Activated CD8-positive, alpha-beta T cell treated with anti-CD3 and anti-CD28 coated beads for 36 hours (primary cell): ENCODE results near the gene DNHD1. TPM values are rescaled to one million over a fixed set of nuclear protein-coding genes. Genes with fewer than 3 reads are reported as not detected.

Source experiments
- ATAC-seq: fragments of 200-7000 bp; cut with Tn5 transposase; one replicate; pipeline ENCODE4 v1.10.0; 2021; ENCODE audit warnings: mild to moderate bottlenecking, moderate library complexity
- CTCF ChIA-PET: fragments of 350-600 bp; sonication (Branson Sonifier 250); formaldehyde crosslinking; loops from one replicate; lab custom pipeline; 2021; ENCODE audit warnings: antibody characterized with exemption; lab: Charles Lee
- POLR2A ChIA-PET: fragments of 350-600 bp; sonication (Branson Sonifier 250); formaldehyde crosslinking; loops from one replicate; lab custom pipeline; 2021; ENCODE audit warnings: antibody characterized with exemption; lab: Charles Lee
- DNase-seq: peaks from one replicate; pipeline ENCODE4 v3.0.0-alpha.2; 2020
- H3K27ac Mint-ChIP-seq: one replicate; pipeline ENCODE4 v1.8.0; 2021; ENCODE audit warnings: mild to moderate bottlenecking, mixed read lengths
- H3K27me3 Mint-ChIP-seq: one replicate; pipeline ENCODE4 v1.8.0; 2021; ENCODE audit warnings: mixed read lengths
- H3K36me3 Mint-ChIP-seq: one replicate; pipeline ENCODE4 v1.8.0; 2021; ENCODE audit warnings: low read depth, mixed read lengths
- H3K4me1 Mint-ChIP-seq: one replicate; pipeline ENCODE4 v1.8.0; 2021; ENCODE audit warnings: low read depth, mixed read lengths
- H3K4me3 Mint-ChIP-seq: one replicate; pipeline ENCODE4 v1.8.0; 2021; ENCODE audit warnings: mild to moderate bottlenecking, moderate library complexity, mixed read lengths
- H3K9me3 Mint-ChIP-seq: one replicate; pipeline ENCODE4 v1.8.0; 2021; ENCODE audit warnings: mixed read lengths
- intact Hi-C: fragments of 100-400 bp; cut with micrococcal nuclease; formaldehyde crosslinking; loops from one replicate; pipeline ENCODE4 v1.10.0; 2022
- total RNA-seq, 2 experiments: library from RNA; stranded (reverse); gene quantifications; one replicate each; pipeline ENCODE4 v1.2.3, GENCODE V29; 2021
- TF ChIP-seq, protein P1 (sequence below): fragments of 200-600 bp; IDR thresholded peaks from one replicate; pipeline ENCODE4 v1.8.0; 2022; ENCODE audit warnings: antibody characterized with exemption, mild to moderate bottlenecking

DNHD1 gene
- total RNA-seq, 2 experiments from 2014 or later = 27.5 to 28.2 TPM

DNA sequence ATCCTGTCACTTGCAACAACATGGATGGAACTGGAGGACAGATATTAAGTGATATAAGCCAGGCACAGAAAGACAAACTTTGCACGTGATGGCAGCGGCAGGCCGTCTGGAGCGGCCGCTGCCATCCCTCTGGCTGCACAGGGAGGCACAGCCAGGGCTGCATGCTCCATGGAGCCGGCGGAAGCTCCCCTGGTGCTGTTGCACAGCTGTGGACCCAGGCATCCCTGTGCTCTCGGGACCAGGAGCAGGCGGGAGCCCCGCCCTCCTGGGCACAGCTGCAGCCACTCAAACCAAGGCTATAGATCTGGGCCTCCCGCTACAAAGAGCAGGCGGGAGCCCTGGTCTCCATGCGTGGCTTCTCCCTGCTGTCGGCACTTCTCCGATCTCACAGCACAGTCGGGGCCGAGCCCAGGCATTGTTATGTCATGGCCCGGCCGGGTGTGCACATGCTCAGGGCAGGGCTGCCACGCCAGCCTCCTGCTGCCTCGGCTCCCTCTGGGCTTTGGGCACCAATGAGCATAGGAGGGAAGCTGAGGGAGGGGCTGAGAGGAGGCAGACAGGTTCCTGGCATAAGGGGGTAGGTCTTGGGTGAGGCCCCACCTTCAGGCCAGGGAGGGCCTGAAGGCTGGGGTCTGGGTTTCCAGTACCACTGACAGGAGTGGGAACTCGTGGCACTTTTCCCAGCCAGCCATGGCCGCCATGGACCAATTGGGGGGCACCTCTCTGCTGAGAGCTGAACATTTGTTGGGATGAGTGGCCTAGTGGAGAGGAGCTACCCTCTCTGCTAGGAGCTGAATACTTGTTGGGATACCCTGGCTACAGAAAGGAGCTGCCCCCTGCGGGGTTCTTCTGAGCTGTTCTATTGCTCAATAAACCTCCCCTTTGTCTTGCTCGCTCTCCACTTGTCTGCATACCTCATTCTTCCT lies 89.6 kb downstream of the DNHD1 start:
- H3K4me1 Mint-ChIP-seq = no peaks in the 10 kb centered on the region
- POLR2A ChIA-PET = interaction anchor here (1.4 kb wide), 1 partner anchor 9 kb away, joined by 5 read pairs; no protein-coding TSS in a partner anchor
- TF ChIP-seq, protein P1, sequence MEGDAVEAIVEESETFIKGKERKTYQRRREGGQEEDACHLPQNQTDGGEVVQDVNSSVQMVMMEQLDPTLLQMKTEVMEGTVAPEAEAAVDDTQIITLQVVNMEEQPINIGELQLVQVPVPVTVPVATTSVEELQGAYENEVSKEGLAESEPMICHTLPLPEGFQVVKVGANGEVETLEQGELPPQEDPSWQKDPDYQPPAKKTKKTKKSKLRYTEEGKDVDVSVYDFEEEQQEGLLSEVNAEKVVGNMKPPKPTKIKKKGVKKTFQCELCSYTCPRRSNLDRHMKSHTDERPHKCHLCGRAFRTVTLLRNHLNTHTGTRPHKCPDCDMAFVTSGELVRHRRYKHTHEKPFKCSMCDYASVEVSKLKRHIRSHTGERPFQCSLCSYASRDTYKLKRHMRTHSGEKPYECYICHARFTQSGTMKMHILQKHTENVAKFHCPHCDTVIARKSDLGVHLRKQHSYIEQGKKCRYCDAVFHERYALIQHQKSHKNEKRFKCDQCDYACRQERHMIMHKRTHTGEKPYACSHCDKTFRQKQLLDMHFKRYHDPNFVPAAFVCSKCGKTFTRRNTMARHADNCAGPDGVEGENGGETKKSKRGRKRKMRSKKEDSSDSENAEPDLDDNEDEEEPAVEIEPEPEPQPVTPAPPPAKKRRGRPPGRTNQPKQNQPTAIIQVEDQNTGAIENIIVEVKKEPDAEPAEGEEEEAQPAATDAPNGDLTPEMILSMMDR = no peak
- intact Hi-C loops = no loop called here
- no peak overlapping the region for H3K4me3 Mint-ChIP-seq
- DNase-seq (no peak), ATAC-seq (no peak)
- peaks cover 46% of the 10 kb centered on the region for H3K36me3 Mint-ChIP-seq
- CTCF ChIA-PET = interaction anchor here (0.8 to 1.0 kb wide), 2 partner anchors 12 to 82 kb away, joined by 3 to 4 read pairs; no protein-coding TSS in a partner anchor
- H3K27ac Mint-ChIP-seq = no peak overlapping the region
- peaks cover 23% of the 10 kb centered on the region for H3K9me3 Mint-ChIP-seq
- H3K27me3 Mint-ChIP-seq = no peaks in the 10 kb centered on the region

DNA sequence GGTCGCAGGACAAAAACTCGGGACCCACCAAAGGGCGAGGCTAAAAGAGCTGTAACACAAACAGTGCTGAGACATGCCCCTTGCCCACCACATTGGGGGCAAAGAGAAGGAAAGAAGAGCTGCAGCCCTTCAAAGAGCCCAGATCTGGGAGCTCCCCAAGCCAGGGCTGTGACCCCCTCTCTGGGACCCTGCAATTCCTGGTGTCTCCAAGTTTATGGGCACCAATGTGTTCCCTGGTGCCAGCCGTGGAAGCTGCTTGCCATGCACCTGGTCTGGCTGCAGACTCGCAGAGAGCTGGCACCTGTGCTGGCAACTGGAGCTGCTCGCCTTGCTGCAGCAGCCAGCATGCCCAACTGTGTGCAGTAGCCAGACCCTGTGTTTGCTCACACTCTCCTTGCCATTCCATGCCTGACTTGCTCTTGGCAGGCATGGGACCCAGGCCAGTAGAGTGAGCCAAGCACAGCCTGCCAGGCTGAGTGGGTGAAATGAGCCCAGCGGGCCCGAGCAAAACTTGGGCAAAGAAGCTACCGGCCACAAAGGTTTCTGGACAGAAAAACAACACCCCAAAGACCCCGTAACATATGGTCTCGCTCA lies 90.4 kb downstream of the DNHD1 start:
- TF ChIP-seq, protein P1 = no peak
- H3K36me3 Mint-ChIP-seq = peaks cover 46% of the 10 kb centered on the region
- CTCF ChIA-PET = interaction anchor here (0.8 kb wide), 1 partner anchor 81 kb away, joined by 3 read pairs; no protein-coding TSS in a partner anchor
- H3K4me1 Mint-ChIP-seq = no peaks in the 10 kb centered on the region
- H3K4me3 Mint-ChIP-seq = no peak overlapping the region
- no peak for ATAC-seq
- intact Hi-C loops = no loop called here
- no peak for DNase-seq
- POLR2A ChIA-PET = interaction anchor here (0.7 to 1.4 kb wide), 2 partner anchors 9 to 1562 kb away, joined by 3 to 5 read pairs; no protein-coding TSS in a partner anchor
- H3K27ac Mint-ChIP-seq = no peak overlapping the region
- H3K9me3 Mint-ChIP-seq = peaks cover 19% of the 10 kb centered on the region
- H3K27me3 Mint-ChIP-seq = no peaks in the 10 kb centered on the region

DNA sequence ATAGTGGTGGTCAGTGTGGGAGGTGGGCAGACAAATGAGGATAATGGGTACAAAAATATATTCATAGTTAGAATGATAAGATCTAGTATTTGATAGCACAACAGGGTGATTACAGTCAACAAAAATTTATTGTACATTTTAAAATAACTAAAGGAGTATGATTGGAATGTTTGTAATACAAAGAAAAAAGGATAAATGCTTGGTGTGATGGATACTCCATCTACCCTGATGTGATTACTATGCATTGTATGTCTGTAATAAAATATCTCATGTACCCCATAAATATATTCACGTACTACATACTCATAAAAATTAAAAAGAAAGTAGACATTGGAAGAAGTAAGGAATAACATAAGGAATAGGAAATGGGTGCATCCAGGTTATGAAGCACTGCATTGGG lies 90.9 kb downstream of the DNHD1 start:
- Mint-ChIP-seq H3K36me3 (peaks cover 43% of the 10 kb centered on the region), H3K4me1 (no peaks in the 10 kb centered on the region)

DNA sequence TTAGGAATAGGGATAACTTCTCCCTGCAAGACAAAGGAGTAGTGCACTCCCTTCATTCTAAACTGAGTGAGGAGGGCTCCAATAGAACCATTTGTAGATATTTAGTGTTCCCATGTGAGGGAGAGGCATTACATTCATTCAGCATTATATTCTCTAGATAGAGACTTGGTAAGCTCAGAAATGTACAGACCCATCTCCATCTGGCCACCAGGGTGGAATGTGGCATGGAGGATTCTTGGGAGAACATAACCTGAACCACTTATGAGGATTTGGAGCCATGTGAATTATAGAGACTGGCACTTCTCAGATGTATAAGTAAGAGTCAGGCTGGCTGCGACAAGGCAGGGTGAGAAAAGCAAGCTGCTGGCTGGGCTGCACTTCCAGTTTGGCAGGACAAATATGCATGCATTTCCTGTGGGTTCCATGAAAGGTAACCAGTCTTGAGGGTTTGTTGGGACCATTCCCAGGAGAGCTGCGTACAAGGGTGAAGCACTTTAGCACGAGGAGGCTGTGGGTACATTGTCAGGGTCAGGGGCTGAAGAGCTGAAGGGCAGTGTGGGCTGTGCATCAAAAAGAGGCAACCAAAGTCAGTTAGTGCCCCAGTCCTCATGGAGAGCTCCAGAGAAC lies 97.2 kb downstream of the DNHD1 start:
- Mint-ChIP-seq H3K9me3 (no peaks in the 10 kb centered on the region), H3K27ac (no peak overlapping the region), H3K27me3 (no peaks in the 10 kb centered on the region), H3K36me3 (peaks cover 57% of the 10 kb centered on the region), H3K4me3 (no peak overlapping the region), H3K4me1 (peaks cover 34% of the 10 kb centered on the region)
- TF ChIP-seq, protein P1 = no peak
- no peak for DNase-seq
- POLR2A ChIA-PET = interaction anchor here (0.5 to 1.5 kb wide), 3 partner anchors 10 to 204 kb away, joined by 3 to 5 read pairs (median 4); partner anchors contain the start of gene SMPD1
- ATAC-seq = no peak
- CTCF ChIA-PET = interaction anchor here (0.6 to 2.1 kb wide), 8 partner anchors 10 to 241 kb away, joined by 3 to 7 read pairs (median 4); partner anchors contain the start of gene MRPL17
- intact Hi-C loops = no loop called here

More for the DNA sequence above, 90.9 kb downstream of the DNHD1 start:
- Mint-ChIP-seq H3K27me3 (no peaks in the 10 kb centered on the region), H3K9me3 (peaks cover 15% of the 10 kb centered on the region), H3K27ac (no peak overlapping the region), H3K4me3 (no peak overlapping the region)
- ChIA-PET POLR2A (interaction anchor here (0.7 kb wide), 1 partner anchor 1562 kb away, joined by 3 read pairs; no protein-coding TSS in a partner anchor), CTCF (no interaction called here)
- intact Hi-C loops = no loop called here
- ATAC-seq (no peak), DNase-seq (no peak)
- TF ChIP-seq, protein P1 = no peak
